ENCODE results near the gene TDRD1. TPM values are rescaled to one million over a fixed set of nuclear protein-coding genes. Genes with fewer than 3 reads are reported as not detected.
"Not testable (repeated sequence)": the region's sequence is repeated elsewhere in the genome, so short reads cannot be mapped to it uniquely, and the experiment has no call there.

TDRD1 gene
- total RNA-seq, 2 experiments from 2014 or later: 0.05 to 0.16 TPM

- intact Hi-C loops (cut with micrococcal nuclease): no loop called here
- ChIA-PET CTCF (no interaction called here), POLR2A (no interaction called here)
- H3K27me3 Mint-ChIP-seq: no peaks in the 10 kb centered on the region
- no peaks in the 10 kb centered on the region for H3K4me1 Mint-ChIP-seq (ENCODE audit: low read depth)
- TF ChIP-seq CTCF (IDR thresholded peaks at IDR 0.05): no peak
- DNase-seq (no peak), ATAC-seq (no peak)
- H3K4me3 Mint-ChIP-seq: no peak overlapping the region
- peaks cover 5% of the 10 kb centered on the region for H3K36me3 Mint-ChIP-seq (ENCODE audit: low read depth)
- no peak overlapping the region for H3K27ac Mint-ChIP-seq
- no peaks in the 10 kb centered on the region for H3K9me3 Mint-ChIP-seq
Measured at GRCh38 chr10:114142018-114142417, 37.1 kb upstream of the TDRD1 start.

GRCh38 chr10:114143160-114143559 lies 36.0 kb upstream of the TDRD1 start:
- DNase-seq: no peak
- intact Hi-C loops (cut with micrococcal nuclease): no loop called here
- no peaks in the 10 kb centered on the region for H3K27me3 Mint-ChIP-seq
- no peak overlapping the region for H3K4me3 Mint-ChIP-seq
- no peak for ATAC-seq
- H3K36me3 Mint-ChIP-seq (ENCODE audit: low read depth): peaks cover 8% of the 10 kb centered on the region
- ChIA-PET POLR2A (no interaction called here), CTCF (no interaction called here)
- H3K9me3 Mint-ChIP-seq: no peaks in the 10 kb centered on the region
- no peaks in the 10 kb centered on the region for H3K4me1 Mint-ChIP-seq (ENCODE audit: low read depth)
- H3K27ac Mint-ChIP-seq: no peak overlapping the region
- TF ChIP-seq CTCF (IDR thresholded peaks at IDR 0.05): no peak

- H3K27me3 Mint-ChIP-seq; ATAC-seq; intact Hi-C loops (cut with micrococcal nuclease); H3K4me3 Mint-ChIP-seq; DNase-seq; H3K27ac Mint-ChIP-seq; CTCF ChIA-PET; POLR2A ChIA-PET; H3K9me3 Mint-ChIP-seq; H3K4me1 Mint-ChIP-seq (ENCODE audit: low read depth): not testable (repeated sequence)
- H3K36me3 Mint-ChIP-seq (ENCODE audit: low read depth): peaks cover 15% of the 10 kb centered on the region
Measured at GRCh38 chr10:114149476-114149875, 29.7 kb upstream of the TDRD1 start.

GRCh38 chr10:114151486-114151885 lies 27.7 kb upstream of the TDRD1 start:
- peak; percentile 56 for ATAC-seq
- H3K4me1 Mint-ChIP-seq (ENCODE audit: low read depth): peaks cover 4% of the 10 kb centered on the region
- no peaks in the 10 kb centered on the region for H3K27me3 Mint-ChIP-seq
- no peak for TF ChIP-seq CTCF (IDR thresholded peaks at IDR 0.05)
- no peaks in the 10 kb centered on the region for H3K9me3 Mint-ChIP-seq
- CTCF ChIA-PET: no interaction called here
- H3K4me3 Mint-ChIP-seq: no peak overlapping the region
- DNase-seq: no peak
- intact Hi-C loops (cut with micrococcal nuclease): no loop called here
- H3K27ac Mint-ChIP-seq: no peak overlapping the region
- peaks cover 19% of the 10 kb centered on the region for H3K36me3 Mint-ChIP-seq (ENCODE audit: low read depth)
- POLR2A ChIA-PET: no interaction called here

- H3K36me3 Mint-ChIP-seq (ENCODE audit: low read depth): peaks cover 19% of the 10 kb centered on the region
- ATAC-seq (no peak), DNase-seq (no peak)
- no peak overlapping the region for H3K4me3 Mint-ChIP-seq
- ChIA-PET CTCF (no interaction called here), POLR2A (no interaction called here)
- no peaks in the 10 kb centered on the region for H3K27me3 Mint-ChIP-seq
- no peaks in the 10 kb centered on the region for H3K9me3 Mint-ChIP-seq
- TF ChIP-seq CTCF (IDR thresholded peaks at IDR 0.05): no peak
- no peak overlapping the region for H3K27ac Mint-ChIP-seq
- intact Hi-C loops (cut with micrococcal nuclease): no loop called here
- peaks cover 4% of the 10 kb centered on the region for H3K4me1 Mint-ChIP-seq (ENCODE audit: low read depth)
Measured at GRCh38 chr10:114151892-114152291, 27.3 kb upstream of the TDRD1 start.

- CTCF ChIA-PET: interaction anchor here (1.4 to 1.6 kb wide), 2 partner anchors 12 to 359 kb away, joined by 3 to 4 read pairs; no protein-coding TSS in a partner anchor
- ATAC-seq: no peak
- peaks cover 25% of the 10 kb centered on the region for H3K36me3 Mint-ChIP-seq (ENCODE audit: low read depth)
Measured at GRCh38 chr10:114157912-114158311, 21.2 kb upstream of the TDRD1 start.

More at GRCh38 chr10:114157912-114158311, 21.2 kb upstream of the TDRD1 start:
- intact Hi-C loops (cut with micrococcal nuclease): no loop called here
- Mint-ChIP-seq H3K27me3 (no peaks in the 10 kb centered on the region), H3K4me3 (no peak overlapping the region), H3K4me1 (ENCODE audit: low read depth) (peaks cover 16% of the 10 kb centered on the region), H3K27ac (no peak overlapping the region), H3K9me3 (no peaks in the 10 kb centered on the region)
- POLR2A ChIA-PET: no interaction called here
- peak; percentile 14 for DNase-seq
- no peak for TF ChIP-seq CTCF (IDR thresholded peaks at IDR 0.05)
